Ramos (cell line): ENCODE results near the gene SEC24B.
"Not testable (repeated sequence)": the region's sequence is repeated elsewhere in the genome, so short reads cannot be mapped to it uniquely, and the experiment has no call there.

ENCODE experiments used
- in situ Hi-C: fragments of 300-500 bp; cut with MboI; formaldehyde crosslinking; loops from one replicate; pipeline ENCODE4 v1.14.3; 2022; ENCODE audit warnings: low sequenced_read_pairs; ENCODE audit not compliant: unreplicated experiment

SEC24B gene

GRCh38 chr4:109495514-109495913, 61.9 kb downstream of the SEC24B start:
- in situ Hi-C loops = no loop called here

GRCh38 chr4:109496875-109497274, 63.3 kb downstream of the SEC24B start:
- in situ Hi-C loops = no loop called here

- in situ Hi-C loops = no loop called here
Observed at GRCh38 chr4:109497511-109497910, 63.9 kb downstream of the SEC24B start.

DNA sequence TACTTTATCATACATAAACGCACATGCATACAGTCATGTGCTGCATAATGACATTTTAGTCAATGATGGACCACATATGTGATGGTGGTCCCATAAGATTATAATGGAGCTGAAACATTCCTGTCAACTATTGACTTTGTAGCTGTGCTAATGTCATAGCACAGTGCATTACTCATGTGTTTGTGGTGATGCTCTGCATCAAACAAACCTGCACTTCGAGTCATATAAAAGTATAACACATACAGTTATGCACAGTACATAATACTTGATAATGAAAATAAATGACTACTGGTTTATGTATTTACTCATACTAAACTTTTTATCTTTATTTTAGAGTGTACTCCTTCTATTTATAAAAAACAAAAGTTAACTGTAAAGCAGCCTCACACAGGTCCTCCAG, 65.9 kb downstream of the SEC24B start:
- in situ Hi-C loops = no loop called here

DNA sequence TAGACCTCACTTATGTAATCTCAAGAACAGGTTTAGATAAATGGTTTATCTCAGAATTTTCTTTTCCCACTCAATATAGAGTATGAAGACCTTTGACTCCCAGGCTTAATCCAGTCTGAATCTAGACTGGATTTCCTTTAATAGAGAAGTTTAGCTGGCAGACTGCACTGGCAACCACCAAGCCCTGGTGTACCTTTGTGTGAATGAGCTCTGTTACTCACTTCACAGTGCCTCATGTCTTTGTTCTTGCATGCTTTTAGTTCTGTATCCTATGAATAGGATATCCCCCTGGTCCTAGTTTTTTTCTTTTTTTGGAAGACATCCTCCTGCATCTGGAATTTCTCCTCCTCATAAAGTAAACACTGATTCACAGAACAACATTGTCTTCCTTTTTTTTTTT, 73.3 kb downstream of the SEC24B start:
- in situ Hi-C loops = no loop called here

DNA sequence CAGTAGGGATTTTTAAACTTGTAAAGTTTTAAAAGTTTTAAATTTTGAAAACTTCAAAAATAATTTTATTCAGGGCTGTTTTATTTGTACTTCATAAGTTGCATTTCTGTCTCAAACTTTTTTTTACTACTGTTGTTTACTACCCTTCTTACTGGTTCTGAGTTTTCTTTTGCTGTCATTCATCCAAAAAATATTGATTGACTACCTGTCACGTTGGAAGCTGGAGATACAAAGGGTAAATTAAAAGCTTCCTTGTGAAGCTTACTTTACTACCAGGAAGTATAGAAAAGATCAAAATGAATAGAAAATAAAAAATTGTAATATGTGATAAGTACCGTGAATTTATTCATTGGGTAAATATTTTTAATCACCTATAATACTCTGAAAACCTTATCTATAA, 77.1 kb downstream of the SEC24B start:
- in situ Hi-C loops = no loop called here

DNA sequence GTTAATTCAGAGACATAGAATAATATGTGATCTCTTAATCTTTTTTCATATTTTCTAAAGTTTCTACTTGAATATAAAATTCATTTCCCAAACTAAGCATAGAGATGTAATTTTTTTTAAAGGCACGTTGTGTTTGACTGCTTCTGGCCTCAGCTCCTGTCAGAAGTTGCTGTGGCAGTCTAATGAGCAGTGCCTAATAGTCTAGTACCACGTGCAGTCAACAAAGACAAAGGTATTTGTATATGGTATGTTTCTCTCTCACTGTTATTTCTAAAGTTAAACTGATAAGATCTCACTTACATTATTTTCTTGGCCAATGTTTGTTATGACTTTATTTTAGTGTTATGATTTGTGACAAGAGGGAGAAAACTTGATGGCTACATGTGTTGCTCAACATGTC, 77.8 kb downstream of the SEC24B start:
- in situ Hi-C loops = no loop called here

GRCh38 chr4:109513368-109513767, 79.8 kb downstream of the SEC24B start:
- in situ Hi-C loops = not testable (repeated sequence)

DNA sequence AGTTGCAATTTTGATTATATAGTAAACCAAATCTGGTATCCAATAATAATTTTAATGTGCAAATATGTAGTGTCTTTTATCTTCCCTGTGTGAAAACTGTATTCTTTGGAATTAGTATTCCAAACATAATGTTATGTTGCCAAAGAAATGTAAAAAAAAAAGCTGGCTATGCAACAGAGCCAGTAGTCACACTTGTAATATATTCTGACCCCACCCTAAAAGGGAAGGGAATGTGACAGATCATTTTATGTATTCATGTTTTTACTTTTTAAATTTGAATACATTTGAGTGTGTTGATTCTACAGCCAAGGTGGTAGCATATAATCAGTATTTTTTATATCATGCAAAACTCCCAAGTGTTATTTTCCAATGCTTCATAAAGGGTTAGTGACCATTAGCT, 98.6 kb downstream of the SEC24B start:
- in situ Hi-C loops = no loop called here

DNA sequence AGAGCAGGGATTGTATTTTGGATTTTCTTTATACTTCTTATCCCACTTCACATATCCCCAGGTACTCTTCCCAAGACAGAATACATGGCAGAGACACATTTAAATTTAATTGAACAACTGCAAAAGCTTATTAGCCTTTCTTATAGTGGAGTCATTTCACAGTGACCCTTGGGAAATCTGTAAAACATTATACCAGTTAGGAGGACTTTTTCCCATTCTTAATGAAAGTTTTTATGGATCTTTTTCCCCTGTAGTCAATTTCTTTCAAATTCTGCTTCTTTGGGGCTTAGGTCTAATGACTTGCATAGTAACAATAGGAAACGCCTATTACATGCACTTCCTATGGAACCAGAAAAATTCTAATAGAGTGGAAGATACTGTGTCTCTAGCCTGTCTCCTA, 111.8 kb downstream of the SEC24B start:
- in situ Hi-C loops = no loop called here

DNA sequence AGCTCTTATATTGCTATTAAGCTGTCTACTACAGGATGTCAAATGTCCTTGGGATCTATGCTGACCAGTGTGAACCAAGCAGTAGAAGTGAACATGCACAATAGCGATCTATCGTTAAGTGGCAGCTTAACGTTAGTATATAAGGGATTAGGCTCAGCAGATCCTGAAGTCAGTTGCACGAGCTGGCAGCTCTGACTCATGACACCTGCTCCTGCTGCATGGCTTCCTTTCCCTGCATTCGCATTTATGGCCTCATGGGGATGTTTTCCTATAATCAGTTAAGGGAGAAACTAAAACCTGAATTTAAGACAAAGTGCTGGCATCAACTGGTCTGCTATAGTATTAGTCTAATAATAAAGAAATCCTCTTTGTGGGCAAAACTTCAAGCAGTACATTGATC, 113.8 kb downstream of the SEC24B start:
- in situ Hi-C loops = no loop called here

GRCh38 chr4:109548655-109549054, 115.0 kb downstream of the SEC24B start:
- in situ Hi-C loops = no loop called here

- in situ Hi-C loops = no loop called here
Observed at GRCh38 chr4:109552237-109552636, 118.6 kb downstream of the SEC24B start.

- in situ Hi-C loops = no loop called here
Observed at GRCh38 chr4:109553130-109553529, 119.5 kb downstream of the SEC24B start.

GRCh38 chr4:109554971-109555370, 121.4 kb downstream of the SEC24B start:
- in situ Hi-C loops = no loop called here

DNA sequence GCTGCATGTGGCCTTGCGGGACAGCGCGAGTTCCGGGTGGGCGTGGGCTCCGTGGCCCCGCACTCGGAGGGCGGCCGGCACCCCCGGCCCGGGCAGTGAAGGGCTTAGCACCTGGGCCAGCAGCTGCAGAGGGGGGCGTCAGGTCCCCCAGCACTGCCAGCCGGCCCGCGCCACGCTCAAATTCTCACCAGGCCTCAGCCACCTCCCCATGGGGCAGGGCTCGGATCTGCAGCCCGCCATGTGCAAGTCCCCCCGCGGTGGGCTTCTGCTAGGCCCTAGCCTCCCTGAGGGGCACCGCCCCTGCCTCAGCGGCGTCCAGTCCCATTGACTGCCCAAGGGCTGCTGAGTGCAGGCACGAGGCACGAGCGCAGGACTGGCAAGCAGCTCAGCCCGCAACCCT, 123.8 kb downstream of the SEC24B start:
- in situ Hi-C loops = no loop called here

GRCh38 chr4:109558095-109558494, 124.5 kb downstream of the SEC24B start:
- in situ Hi-C loops = not testable (repeated sequence)

- in situ Hi-C loops = no loop called here
Observed at GRCh38 chr4:109559625-109559982, 126.0 kb downstream of the SEC24B start.

- in situ Hi-C loops = no loop called here
Observed at GRCh38 chr4:109559983-109560686, 126.5 kb downstream of the SEC24B start, which contains the start of gene MCUB. Gene MCUB (plus strand): TSS chr4:109560246. CDS start chr4:109560338, 92 bp downstream.

- in situ Hi-C loops = no loop called here
Observed at GRCh38 chr4:109560687-109561461, 127.3 kb downstream of the SEC24B start.

GRCh38 chr4:109562457-109563239, 129.0 kb downstream of the SEC24B start:
- in situ Hi-C loops = no loop called here
